GM19239 (cell line): ENCODE data around the gene MOB4.
"Not testable (repeated sequence)": the region's sequence is repeated elsewhere in the genome, so short reads cannot be mapped to it uniquely, and the experiment has no call there.

Source experiments
- DNase-seq: peaks from one replicate; pipeline ENCODE4 v3.0.0; 2011; ENCODE audit warnings: low spot score; ENCODE audit not compliant: insufficient read length
- FAIRE-seq: peaks from 2 replicates; lab custom pipeline; 2011; peaks lifted over from hg19 to GRCh38; lab: Jason Lieb, UNC

The MOB4 gene

GRCh38 chr2:197578294-197578693 is 62.4 kb downstream of the MOB4 start:
- not testable (repeated sequence) for FAIRE-seq, DNase-seq

GRCh38 chr2:197580166-197580565 is 64.3 kb downstream of the MOB4 start:
- not testable (repeated sequence) for FAIRE-seq, DNase-seq

- not testable (repeated sequence) for DNase-seq, FAIRE-seq
Measured at GRCh38 chr2:197587255-197587654, 71.4 kb downstream of the MOB4 start.

- DNase-seq (no peak), FAIRE-seq (no peak)
Measured at GRCh38 chr2:197591339-197592072, 75.6 kb downstream of the MOB4 start.

GRCh38 chr2:197596766-197597165 is 80.9 kb downstream of the MOB4 start:
- FAIRE-seq = no peak
- no peak for DNase-seq

GRCh38 chr2:197597166-197597565 is 81.3 kb downstream of the MOB4 start:
- FAIRE-seq (no peak), DNase-seq (no peak)

- FAIRE-seq (no peak), DNase-seq (no peak)
Measured at GRCh38 chr2:197598450-197598849, 82.6 kb downstream of the MOB4 start.

GRCh38 chr2:197599285-197599965 is 83.6 kb downstream of the MOB4 start:
- peak; percentile 21 for FAIRE-seq
- no peak for DNase-seq

GRCh38 chr2:197600306-197600705 is 84.4 kb downstream of the MOB4 start:
- DNase-seq (no peak), FAIRE-seq (peak; percentile 80)

- peak; percentile 4 for FAIRE-seq
Measured at GRCh38 chr2:197601726-197602125, 85.9 kb downstream of the MOB4 start.

More at GRCh38 chr2:197601726-197602125, 85.9 kb downstream of the MOB4 start:
- DNase-seq = no peak
